ELR (cell line): ENCODE data around the gene SUSD1.
"Not testable (repeated sequence)": the region's sequence is repeated elsewhere in the genome, so short reads cannot be mapped to it uniquely, and the experiment has no call there.

Source experiments
- DNase-seq: peaks from one replicate; pipeline ENCODE4 v3.0.0-alpha.2; 2015; ENCODE audit warnings: low read depth

The SUSD1 gene

GRCh38 chr9:112129246-112129645, 45.9 kb downstream of the SUSD1 start:
- DNase-seq: no peak

- not testable (repeated sequence) for DNase-seq
Measured at GRCh38 chr9:112128399-112128798, 46.7 kb downstream of the SUSD1 start.

- DNase-seq: no peak
Measured at GRCh38 chr9:112127281-112127680, 47.8 kb downstream of the SUSD1 start.

- no peak for DNase-seq
Measured at GRCh38 chr9:112125951-112126388, 49.1 kb downstream of the SUSD1 start.

- no peak for DNase-seq
Measured at GRCh38 chr9:112124156-112124555, 50.9 kb downstream of the SUSD1 start.

GRCh38 chr9:112121633-112122032, 53.5 kb downstream of the SUSD1 start:
- DNase-seq: no peak

- no peak for DNase-seq
Measured at GRCh38 chr9:112120439-112120925, 54.6 kb downstream of the SUSD1 start.

- DNase-seq: no peak
Measured at GRCh38 chr9:112120030-112120341, 55.1 kb downstream of the SUSD1 start.

- no peak for DNase-seq
Measured at GRCh38 chr9:112119225-112120029, 55.7 kb downstream of the SUSD1 start.

GRCh38 chr9:112118009-112118408, 57.1 kb downstream of the SUSD1 start:
- DNase-seq: no peak

GRCh38 chr9:112115970-112116753, 58.9 kb downstream of the SUSD1 start:
- peak; percentile 15 for DNase-seq

GRCh38 chr9:112115109-112115508, 60.0 kb downstream of the SUSD1 start:
- no peak for DNase-seq

- peak; percentile 82 for DNase-seq
Measured at GRCh38 chr9:112112941-112113681, 62.0 kb downstream of the SUSD1 start.

- peak; percentile 96 for DNase-seq
Measured at GRCh38 chr9:112112519-112112918, 62.6 kb downstream of the SUSD1 start.

GRCh38 chr9:112111461-112111860, 63.6 kb downstream of the SUSD1 start:
- no peak for DNase-seq

GRCh38 chr9:112110777-112111113, 64.4 kb downstream of the SUSD1 start:
- DNase-seq: no peak

GRCh38 chr9:112110094-112110776, 64.9 kb downstream of the SUSD1 start:
- no peak for DNase-seq

GRCh38 chr9:112104901-112105300, 70.2 kb downstream of the SUSD1 start:
- no peak for DNase-seq

GRCh38 chr9:112104401-112104800, 70.7 kb downstream of the SUSD1 start:
- DNase-seq: no peak

GRCh38 chr9:112103405-112103804, 71.7 kb downstream of the SUSD1 start:
- no peak for DNase-seq

- peak; percentile 79 for DNase-seq
Measured at GRCh38 chr9:112097712-112098688, 77.1 kb downstream of the SUSD1 start.
